GM03348 (cell line): ENCODE measurements around the gene TRAF2.
"Not testable (repeated sequence)": the region's sequence is repeated elsewhere in the genome, so short reads cannot be mapped to it uniquely, and the experiment has no call there.

Experiments
- DNase-seq: peaks from one replicate; pipeline ENCODE4 v3.0.0; 2012; ENCODE audit warnings: low spot score

Gene TRAF2, protein sequence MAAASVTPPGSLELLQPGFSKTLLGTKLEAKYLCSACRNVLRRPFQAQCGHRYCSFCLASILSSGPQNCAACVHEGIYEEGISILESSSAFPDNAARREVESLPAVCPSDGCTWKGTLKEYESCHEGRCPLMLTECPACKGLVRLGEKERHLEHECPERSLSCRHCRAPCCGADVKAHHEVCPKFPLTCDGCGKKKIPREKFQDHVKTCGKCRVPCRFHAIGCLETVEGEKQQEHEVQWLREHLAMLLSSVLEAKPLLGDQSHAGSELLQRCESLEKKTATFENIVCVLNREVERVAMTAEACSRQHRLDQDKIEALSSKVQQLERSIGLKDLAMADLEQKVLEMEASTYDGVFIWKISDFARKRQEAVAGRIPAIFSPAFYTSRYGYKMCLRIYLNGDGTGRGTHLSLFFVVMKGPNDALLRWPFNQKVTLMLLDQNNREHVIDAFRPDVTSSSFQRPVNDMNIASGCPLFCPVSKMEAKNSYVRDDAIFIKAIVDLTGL

DNA sequence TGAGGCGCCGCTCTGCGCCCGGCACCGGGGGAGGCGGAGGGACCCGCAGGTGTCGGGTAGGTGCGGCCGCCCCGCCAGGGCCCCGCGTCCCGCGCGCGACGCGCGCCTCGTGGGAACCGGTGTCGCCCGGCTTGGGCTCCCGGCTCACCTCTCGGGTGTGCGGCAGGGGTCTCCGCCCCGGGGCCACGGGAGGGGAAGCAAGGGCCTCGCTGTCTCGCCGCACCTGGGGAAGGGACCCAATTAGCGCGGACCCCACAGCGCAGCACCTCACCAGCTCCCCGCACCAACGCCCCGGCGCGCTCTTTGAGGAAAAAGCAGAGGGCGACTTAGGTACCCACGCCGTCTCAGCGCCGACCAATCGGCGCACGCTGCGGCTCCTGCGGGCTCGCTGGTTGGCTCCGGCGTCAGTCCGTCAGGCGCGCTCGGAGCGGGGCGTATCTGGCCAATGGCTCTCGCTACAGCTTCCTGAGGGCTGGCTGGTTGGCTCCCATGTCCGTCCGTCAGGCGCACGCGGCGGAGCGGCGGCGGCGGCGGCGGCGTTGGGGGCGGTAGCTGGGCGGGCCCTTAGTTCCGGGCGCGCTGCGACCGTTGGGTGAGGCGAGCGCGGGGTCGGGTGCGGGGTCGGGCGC, at the start of gene TRAF2:
TRAF2 (plus strand) TSS at position 567 of the 629 bp plus-strand sequence. CDS start 12,225 bp downstream, outside the sequence.
- DNase-seq: peak; percentile 100

GRCh38 chr9:136837146-136837855, 49.0 kb upstream of the TRAF2 start:
- DNase-seq: no peak

GRCh38 chr9:136837856-136838277, 48.4 kb upstream of the TRAF2 start:
- DNase-seq: not testable (repeated sequence)

DNA sequence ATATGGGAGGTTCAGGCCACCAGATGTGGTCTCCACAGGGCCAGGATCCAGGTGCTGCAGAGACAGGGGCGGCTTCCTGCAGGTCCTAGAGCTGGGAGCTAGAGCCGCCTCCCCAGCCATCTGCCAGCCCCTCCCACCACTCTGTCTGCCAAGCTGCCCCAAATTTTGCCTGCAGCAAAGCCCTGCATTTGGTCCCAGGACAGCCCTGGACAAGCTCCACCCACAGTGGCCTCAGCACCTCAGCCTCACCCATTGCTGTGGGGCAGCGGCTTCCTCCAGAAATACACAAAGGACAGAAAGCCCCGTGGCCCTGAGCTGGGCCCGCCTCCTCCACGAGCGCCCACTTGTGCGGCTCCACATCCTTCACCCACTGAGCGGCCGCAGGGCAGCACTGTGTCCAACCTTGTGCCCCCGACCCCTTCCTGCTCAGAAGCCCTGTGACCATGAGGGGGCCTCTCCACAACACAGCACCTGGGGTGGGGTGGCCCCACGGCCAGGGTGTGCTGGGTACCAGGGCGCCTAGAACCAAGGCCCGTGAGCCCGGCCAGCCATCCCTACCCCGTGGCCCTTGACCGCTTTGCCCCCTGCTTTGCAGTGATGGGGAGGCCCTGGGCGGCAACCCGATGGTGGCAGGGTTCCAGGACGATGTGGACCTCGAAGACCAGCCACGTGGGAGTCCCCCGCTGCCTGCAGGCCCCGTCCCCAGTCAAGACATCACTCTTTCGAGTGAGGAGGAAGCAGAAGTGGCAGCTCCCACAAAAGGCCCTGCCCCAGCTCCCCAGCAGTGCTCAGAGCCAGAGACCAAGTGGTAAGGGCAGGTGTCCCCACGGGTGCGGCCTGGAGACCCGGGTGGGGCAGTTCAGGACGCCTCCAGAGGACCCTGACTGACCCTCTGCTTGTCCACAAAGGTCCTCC, 47.7 kb upstream of the TRAF2 start:
- no peak for DNase-seq

DNA sequence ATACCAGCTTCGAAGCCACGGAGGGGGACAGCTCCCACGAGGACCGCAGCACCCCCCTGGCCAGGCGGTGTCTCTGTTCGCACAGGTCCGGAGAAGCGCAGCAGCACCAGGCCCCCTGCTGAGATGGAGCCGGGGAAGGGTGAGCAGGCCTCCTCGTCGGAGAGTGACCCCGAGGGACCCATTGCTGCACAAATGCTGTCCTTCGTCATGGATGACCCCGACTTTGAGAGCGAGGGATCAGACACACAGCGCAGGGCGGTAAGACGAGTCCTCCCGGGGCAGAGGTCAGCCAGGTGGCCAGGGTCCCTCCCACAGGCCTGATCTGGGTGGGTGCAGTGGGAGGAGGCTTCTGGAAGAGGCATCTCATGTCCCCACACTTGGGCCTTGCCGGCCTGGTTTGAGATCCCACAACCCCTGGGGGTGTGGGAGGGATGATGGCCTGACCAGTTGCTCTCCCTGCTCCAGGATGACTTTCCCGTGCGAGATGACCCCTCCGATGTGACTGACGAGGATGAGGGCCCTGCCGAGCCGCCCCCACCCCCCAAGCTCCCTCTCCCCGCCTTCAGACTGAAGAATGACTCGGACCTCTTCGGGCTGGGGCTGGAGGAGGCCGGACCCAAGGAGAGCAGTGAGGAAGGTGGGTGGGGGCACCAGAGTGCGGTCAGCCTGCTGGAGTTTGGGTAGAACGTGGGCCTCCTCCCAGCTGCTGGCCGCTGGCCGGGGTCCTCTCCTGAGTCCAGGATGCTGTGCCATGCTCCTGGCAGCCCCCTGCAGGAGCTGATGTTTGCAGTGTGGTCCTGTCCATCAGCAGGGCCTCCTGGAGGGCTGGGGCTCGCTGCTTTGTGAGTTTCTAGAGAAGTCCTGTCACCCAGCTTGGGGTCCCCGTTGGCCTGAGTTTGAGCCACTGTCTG, 46.8 kb upstream of the TRAF2 start:
- no peak for DNase-seq

DNA sequence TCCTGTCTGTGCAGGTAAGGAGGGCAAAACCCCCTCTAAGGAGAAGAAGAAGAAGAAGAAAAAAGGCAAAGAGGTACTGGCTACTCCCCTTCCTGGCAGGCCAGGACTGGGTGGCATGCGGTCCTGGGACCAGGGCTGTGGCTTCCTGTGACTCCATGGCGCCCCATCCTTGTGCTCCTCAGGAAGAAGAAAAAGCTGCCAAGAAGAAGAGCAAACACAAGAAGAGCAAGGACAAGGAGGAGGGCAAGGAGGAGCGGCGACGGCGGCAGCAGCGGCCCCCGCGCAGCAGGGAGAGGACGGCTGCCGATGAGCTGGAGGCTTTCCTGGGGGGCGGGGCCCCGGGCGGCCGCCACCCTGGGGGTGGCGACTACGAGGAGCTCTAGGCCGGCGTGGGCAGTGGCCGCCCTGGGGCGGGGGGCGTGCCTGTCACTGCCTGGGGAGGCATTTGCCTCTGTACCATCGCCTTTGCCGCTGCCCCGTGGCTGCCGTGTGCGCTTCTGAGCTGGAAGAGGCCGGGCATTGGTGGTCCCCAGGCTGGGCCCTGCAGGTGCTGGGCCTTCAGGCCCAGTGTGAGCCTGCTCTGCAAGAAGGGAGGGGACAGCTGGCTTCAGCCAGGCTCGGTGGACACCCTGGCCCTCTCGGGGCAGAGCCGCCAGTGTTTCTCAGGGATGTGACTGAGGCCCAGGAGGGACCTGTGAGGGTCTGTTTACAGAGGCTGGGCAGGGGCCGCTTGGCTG, 46.0 kb upstream of the TRAF2 start:
- no peak for DNase-seq

DNA sequence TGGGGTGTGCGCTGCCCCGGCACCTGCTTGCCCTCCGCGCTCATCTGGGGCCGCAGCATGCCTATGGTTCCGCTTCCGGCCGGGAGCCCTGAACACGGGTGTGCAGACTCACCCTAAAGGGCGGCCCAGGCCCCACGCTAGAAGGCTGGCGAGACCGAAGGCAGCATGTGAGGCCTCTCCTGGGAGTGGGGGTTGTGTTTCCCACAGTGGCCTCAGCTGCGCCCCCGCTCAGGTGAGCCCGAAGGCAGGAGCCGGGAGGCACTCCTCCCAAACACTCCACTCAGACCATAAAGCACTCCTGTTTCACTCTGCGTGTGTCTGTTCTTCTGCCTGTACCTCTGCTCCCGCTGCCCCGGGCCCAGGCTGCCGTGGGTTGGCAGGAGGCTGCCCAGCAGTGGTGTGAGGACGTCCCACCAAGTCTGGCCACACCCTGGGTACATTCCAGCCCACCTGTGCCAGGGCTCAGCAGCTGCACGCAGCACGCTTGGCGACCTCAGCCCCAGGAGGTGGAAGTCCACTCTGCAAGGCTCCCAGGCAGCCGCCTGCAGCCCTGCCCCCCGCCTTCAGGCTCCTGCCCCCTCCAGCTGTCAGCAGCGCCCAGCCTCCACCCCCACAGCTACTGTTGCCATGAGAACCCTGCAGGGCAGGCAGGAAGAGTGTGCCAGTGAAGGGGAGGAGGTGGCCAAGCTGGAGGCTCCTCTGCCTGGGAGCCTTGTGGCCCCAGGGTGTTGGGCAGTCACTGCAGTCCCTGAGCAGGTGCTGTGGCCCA, 45.3 kb upstream of the TRAF2 start:
- peak; percentile 45 for DNase-seq

- DNase-seq: not testable (repeated sequence)
Observed at GRCh38 chr9:136841646-136842379, 44.5 kb upstream of the TRAF2 start.

GRCh38 chr9:136842380-136842948, 43.9 kb upstream of the TRAF2 start, which contains the start of gene AJM1:
Gene AJM1, plus strand, starts transcription at chr9:136842478. Its CDS starts 1,937 bp downstream, at chr9:136844415.
- peak; percentile 87 for DNase-seq

DNA sequence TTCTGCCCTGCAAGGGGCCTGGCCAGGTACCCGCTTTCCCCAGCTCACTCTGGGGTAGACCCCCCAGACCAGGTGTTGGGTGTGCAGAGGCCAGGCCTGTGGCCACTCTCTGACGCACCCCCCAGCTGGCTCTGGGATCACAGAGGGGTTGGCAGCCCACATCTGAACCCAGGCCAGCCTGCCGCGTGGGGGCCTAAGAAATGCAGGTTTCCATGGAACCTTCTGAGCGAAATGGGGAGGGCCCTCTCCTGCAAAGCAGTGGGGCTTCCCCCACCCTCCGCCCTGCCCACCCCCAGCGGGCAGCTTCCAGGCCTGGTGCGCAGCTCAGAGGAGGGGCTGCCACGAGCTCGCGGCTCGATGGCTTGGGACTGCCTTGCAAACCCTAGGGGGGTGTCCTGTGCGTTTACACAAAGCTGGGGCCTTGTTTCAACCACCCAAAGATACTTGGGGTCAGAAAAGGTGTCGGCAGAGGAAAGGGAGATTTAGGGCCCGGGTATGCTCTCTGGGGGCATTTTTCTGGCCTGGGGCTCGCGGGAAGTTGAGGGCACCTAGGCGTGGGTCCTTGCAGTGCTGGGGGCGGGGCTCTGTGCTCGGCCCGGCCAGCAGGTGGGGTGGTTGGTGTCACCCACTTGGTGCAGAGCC, 43.0 kb upstream of the TRAF2 start:
- not testable (repeated sequence) for DNase-seq

- DNase-seq: not testable (repeated sequence)
Observed at GRCh38 chr9:136843801-136844740, 42.2 kb upstream of the TRAF2 start.

- DNase-seq: no peak
Observed at GRCh38 chr9:136844761-136845464, 41.4 kb upstream of the TRAF2 start.

- no peak for DNase-seq
Observed at GRCh38 chr9:136845465-136846260, 40.7 kb upstream of the TRAF2 start.

- no peak for DNase-seq
Observed at GRCh38 chr9:136846376-136847087, 39.8 kb upstream of the TRAF2 start.
